ENCODE results near the gene KCNJ1.

DNA sequence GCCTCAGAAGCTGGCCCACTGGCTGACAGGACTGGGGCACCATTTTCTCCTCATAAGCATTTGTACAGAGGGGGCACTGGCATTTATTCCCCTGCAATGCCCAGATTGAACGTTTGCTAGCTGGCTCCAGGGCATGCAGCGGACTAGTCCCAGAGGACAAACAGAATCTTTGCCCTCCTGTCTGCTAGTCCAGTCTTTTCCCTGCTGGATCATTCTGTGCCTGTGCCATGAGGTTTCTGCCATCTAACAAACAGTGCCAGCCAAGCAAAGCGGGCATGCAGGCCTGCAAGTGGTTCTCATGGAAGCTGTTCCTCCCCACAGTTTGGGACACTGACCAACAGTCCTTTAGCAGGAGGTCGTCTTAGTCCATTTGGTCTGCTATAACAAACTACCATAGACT, 53.4 kb downstream of the KCNJ1 start:
- TF ChIP-seq CTCF (conservative IDR thresholded peaks at IDR 0.05; ENCODE audit: low read depth, low read length), result no peak
- no peak for TF ChIP-seq EZH2 (IDR thresholded peaks at IDR 0.05; ENCODE audit: borderline replicate concordance, low read depth, low read length, poor library complexity, severe bottlenecking)

Data from A673 (cell line).